ENCODE measurements around the gene C1R.

GRCh38 chr12:7067096-7067495 is 25.1 kb downstream of the C1R start:
- TF ChIP-seq CTCF (IDR thresholded peaks at IDR 0.05): no peak
- no peak for TF ChIP-seq EP300 (IDR thresholded peaks at IDR 0.05; ENCODE audit: low read depth)
